Measurements from ENCODE around the gene FREY1. TPM values are rescaled to one million over a fixed set of nuclear protein-coding genes. Genes with fewer than 3 reads are reported as not detected.

Gene FREY1
- total and polyA plus RNA-seq, 9 of the 15 experiments (the other 6 are each of a cell fraction or from before 2014, with no cell fraction given) = 0.25 to 1.5 (median 1.1) TPM; not detected in 5

GRCh38 chr11:45857961-45858474 is 49.1 kb downstream of the FREY1 start:
- Histone ChIP-seq H3K36me3 (ENCODE audit: control insufficient read depth, insufficient read depth, low read length) (peaks cover 76% of the 10 kb centered on the region), H4K20me1 (replicated peaks; ENCODE audit: control insufficient read depth, insufficient read depth, low read length) (no peaks in the 10 kb centered on the region), H3K4me2 (ENCODE audit: insufficient read depth, low read length) (no peak overlapping the region), H3K9me1 (ENCODE audit: control insufficient read depth, insufficient read depth, low read length) (no peaks in the 10 kb centered on the region), H3K79me2 (ENCODE audit: control insufficient read depth, insufficient read depth, low read length) (peaks cover 18% of the 10 kb centered on the region), H3K9me3 (replicated peaks; ENCODE audit: control insufficient read depth, insufficient read depth, low read depth, low read length) (no peaks in the 10 kb centered on the region), H3K9ac (ENCODE audit: insufficient read depth in 1 of 2, low read depth in 2 of 2, low read length in 2 of 2) (no peak overlapping the region), H2AFZ (ENCODE audit: low read depth, low read length) (no peak overlapping the region), H3K27me3 (ENCODE audit: control insufficient read depth in 2 of 2, insufficient read depth in 2 of 2, low read length in 2 of 2) (no peaks in the 10 kb centered on the region), H3K4me3 (no peak overlapping the region), H3K27ac (ENCODE audit: extremely low read depth, low read depth, low read length) (no peak overlapping the region), H3K4me1 (replicated peaks in 1 of 2; ENCODE audit: control insufficient read depth in 2 of 2, insufficient read depth in 2 of 2, low read length in 2 of 2) (peaks cover 0 to 4% of the 10 kb centered on the region in 2 experiments; a peak in 1 of 5 replicates)
- in situ Hi-C loops (cut with MboI) = no loop called here
- WGBS (ENCODE audit: insufficient coverage, low coverage, missing lambda C conversion rate) = 92% methylated on average over 2 of the region's 2 CpGs
- no peak for FAIRE-seq
- ChIA-PET CTCF (ENCODE audit: low intra/inter-chr PET ratio) (no interaction called here), POLR2A (interaction anchor here (0.8 to 1.5 kb wide), 4 partner anchors 11 to 146 kb away, joined by 3 to 5 read pairs (median 4); partner anchors contain the start of gene CRY2)
- BruUV-seq (replicated peaks) = no TSS peak
- no peak for ATAC-seq
- no peak for DNase-seq (ENCODE audit: extremely low read depth in 1 of 4, low spot score in 3 of 4)
- intact Hi-C loops (cut with micrococcal nuclease) = no loop called here
- TF ChIP-seq ZNF589 (CRISPR knock-in tag; IDR thresholded peaks at IDR 0.05; ENCODE audit: low read depth) (no peak), THRA (IDR thresholded peaks at IDR 0.05) (no peak), HNRNPLL (IDR thresholded peaks at IDR 0.05; ENCODE audit: low read depth, low read length, poor library complexity, severe bottlenecking) (no peak), TARDBP (IDR thresholded peaks at IDR 0.05) (no peak), ZNF282 (CRISPR knock-in tag; IDR thresholded peaks at IDR 0.05) (no peak), E2F4 (CRISPR knock-in tag; IDR thresholded peaks at IDR 0.05; ENCODE audit: low read depth) (no peak), CBFA2T3 (IDR thresholded peaks at IDR 0.05) (no peak), MCM2 (IDR thresholded peaks at IDR 0.05; ENCODE audit: low read depth) (no peak), RERE (CRISPR knock-in tag; IDR thresholded peaks at IDR 0.05; ENCODE audit: borderline replicate concordance) (no peak), GTF2A2 (tag; IDR thresholded peaks at IDR 0.05) (no peak), POLR3G (IDR thresholded peaks at IDR 0.05; ENCODE audit: extremely low read depth, insufficient read length, insufficient replicate concordance) (no peak), ATF4 (CRISPR knock-in tag; IDR thresholded peaks at IDR 0.05) (no peak)

Measured in K562 (cell line).